Measurements from ENCODE around the gene HSD17B10. TPM values are rescaled to one million over a fixed set of nuclear protein-coding genes. Genes with fewer than 3 reads are reported as not detected.

The HSD17B10 gene
- total RNA-seq, 4 donors from 2014 or later = 12.5 to 47.5 (median 42.2) TPM

GRCh38 chrX:53458082-53458481 lies 23.9 kb upstream of the HSD17B10 start:
- WGBS, 2 donors (ENCODE audit: low coverage in 1 of 2) = 0 to 27% methylated on average over 1 to 5 of the region's 5 CpGs
- no peaks in the 10 kb centered on the region for H3K9me3 ChIP-seq
- H3K36me3 ChIP-seq = no peaks in the 10 kb centered on the region
- no peaks in the 10 kb centered on the region for H3K27me3 ChIP-seq
- H3K4me3 ChIP-seq = no peak overlapping the region
- no peaks in the 10 kb centered on the region for H3K4me1 ChIP-seq
- no peak overlapping the region for H3K27ac ChIP-seq
- no peak for DNase-seq
- intact Hi-C loops (cut with DNase I; ENCODE audit: low total_unique reads) (no loop called here), in situ Hi-C loops (cut with MboI; ENCODE audit: low pct_ligation_motif_present in 1 of 4, low pct_unique_long_range_greater_than_20kb in 1 of 4, low sequenced_read_pairs in 3 of 4) (no loop called here)
- no peak for TF ChIP-seq POLR2AphosphoS5 (IDR thresholded peaks at IDR 0.05)
- TF ChIP-seq, protein P1, sequence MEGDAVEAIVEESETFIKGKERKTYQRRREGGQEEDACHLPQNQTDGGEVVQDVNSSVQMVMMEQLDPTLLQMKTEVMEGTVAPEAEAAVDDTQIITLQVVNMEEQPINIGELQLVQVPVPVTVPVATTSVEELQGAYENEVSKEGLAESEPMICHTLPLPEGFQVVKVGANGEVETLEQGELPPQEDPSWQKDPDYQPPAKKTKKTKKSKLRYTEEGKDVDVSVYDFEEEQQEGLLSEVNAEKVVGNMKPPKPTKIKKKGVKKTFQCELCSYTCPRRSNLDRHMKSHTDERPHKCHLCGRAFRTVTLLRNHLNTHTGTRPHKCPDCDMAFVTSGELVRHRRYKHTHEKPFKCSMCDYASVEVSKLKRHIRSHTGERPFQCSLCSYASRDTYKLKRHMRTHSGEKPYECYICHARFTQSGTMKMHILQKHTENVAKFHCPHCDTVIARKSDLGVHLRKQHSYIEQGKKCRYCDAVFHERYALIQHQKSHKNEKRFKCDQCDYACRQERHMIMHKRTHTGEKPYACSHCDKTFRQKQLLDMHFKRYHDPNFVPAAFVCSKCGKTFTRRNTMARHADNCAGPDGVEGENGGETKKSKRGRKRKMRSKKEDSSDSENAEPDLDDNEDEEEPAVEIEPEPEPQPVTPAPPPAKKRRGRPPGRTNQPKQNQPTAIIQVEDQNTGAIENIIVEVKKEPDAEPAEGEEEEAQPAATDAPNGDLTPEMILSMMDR (IDR thresholded peaks at IDR 0.05) = no peak

GRCh38 chrX:53456254-53456653 lies 22.1 kb upstream of the HSD17B10 start:
- no peaks in the 10 kb centered on the region for H3K9me3 ChIP-seq
- no peaks in the 10 kb centered on the region for H3K27me3 ChIP-seq
- H3K4me3 ChIP-seq = no peak overlapping the region
- no peaks in the 10 kb centered on the region for H3K36me3 ChIP-seq
- DNase-seq = no peak
- in situ Hi-C loops (cut with MboI; ENCODE audit: low pct_ligation_motif_present in 1 of 4, low pct_unique_long_range_greater_than_20kb in 1 of 4, low sequenced_read_pairs in 3 of 4) = no loop called here
- no peaks in the 10 kb centered on the region for H3K4me1 ChIP-seq
- TF ChIP-seq POLR2A (IDR thresholded peaks at IDR 0.05) (no peak), EP300 (IDR thresholded peaks at IDR 0.05; ENCODE audit: low read depth) (no peak), POLR2AphosphoS5 (IDR thresholded peaks at IDR 0.05) (no peak)
- TF ChIP-seq, protein P1 (IDR thresholded peaks at IDR 0.05) = no peak
- intact Hi-C loops (cut with DNase I; ENCODE audit: low total_unique reads) = no loop called here
- no peak overlapping the region for H3K27ac ChIP-seq
- 50% methylated on average over 3 of the region's 3 CpGs; no CpG with 5 or more reads in 1 of the 2 donors for WGBS, 2 donors (ENCODE audit: low coverage in 1 of 2)

GRCh38 chrX:53452812-53453211 lies 18.6 kb upstream of the HSD17B10 start:
- no peak for TF ChIP-seq POLR2A (IDR thresholded peaks at IDR 0.05)
- TF ChIP-seq, protein P1 (IDR thresholded peaks at IDR 0.05) = no peak
- no peak for TF ChIP-seq EP300 (IDR thresholded peaks at IDR 0.05; ENCODE audit: low read depth)
- TF ChIP-seq POLR2AphosphoS5 (IDR thresholded peaks at IDR 0.05) = no peak
- Histone ChIP-seq H3K4me1 (no peaks in the 10 kb centered on the region), H3K9me3 (no peaks in the 10 kb centered on the region), H3K27ac (no peak overlapping the region), H3K4me3 (no peak overlapping the region), H3K27me3 (no peaks in the 10 kb centered on the region), H3K36me3 (no peaks in the 10 kb centered on the region)
- no peak for DNase-seq
- in situ Hi-C loops (cut with MboI; ENCODE audit: low pct_ligation_motif_present in 1 of 4, low pct_unique_long_range_greater_than_20kb in 1 of 4, low sequenced_read_pairs in 3 of 4) = no loop called here
- intact Hi-C loops (cut with DNase I; ENCODE audit: low total_unique reads) = no loop called here

GRCh38 chrX:53449632-53450031 lies 15.5 kb upstream of the HSD17B10 start:
- no peak for DNase-seq
- Histone ChIP-seq H3K27ac (no peak overlapping the region), H3K9me3 (no peaks in the 10 kb centered on the region), H3K36me3 (no peaks in the 10 kb centered on the region), H3K4me3 (no peak overlapping the region), H3K4me1 (no peaks in the 10 kb centered on the region), H3K27me3 (no peaks in the 10 kb centered on the region)
- 60 to 85% methylated on average over 1 to 3 of the region's 3 CpGs for WGBS, 2 donors (ENCODE audit: low coverage in 1 of 2)
- in situ Hi-C loops (cut with MboI; ENCODE audit: low pct_ligation_motif_present in 1 of 4, low pct_unique_long_range_greater_than_20kb in 1 of 4, low sequenced_read_pairs in 3 of 4) (loop anchor here in 2 of 4 donors (10.0 to 25.0 kb wide), 2 partner anchors 135 to 137 kb away; no protein-coding TSS in a partner anchor), intact Hi-C loops (cut with DNase I; ENCODE audit: low total_unique reads) (no loop called here)
- TF ChIP-seq EP300 (IDR thresholded peaks at IDR 0.05; ENCODE audit: low read depth) = no peak
- TF ChIP-seq POLR2AphosphoS5 (IDR thresholded peaks at IDR 0.05) = no peak
- TF ChIP-seq POLR2A (IDR thresholded peaks at IDR 0.05) = no peak
- TF ChIP-seq, protein P1 (IDR thresholded peaks at IDR 0.05) = no peak
